Activated naive CD8-positive, alpha-beta T cell treated with anti-CD3 and anti-CD28 coated beads, Interleukin-2, amount 50 U/mL, for 24 hours (primary cell): ENCODE measurements around the gene GRIN1.

ENCODE experiments used
- ATAC-seq: fragments of 150-1000 bp; cut with Tn5 transposase; one replicate; pipeline ENCODE4 v1.10.0; 2021
- DNase-seq: peaks from one replicate; pipeline ENCODE4 v3.0.0; 2021
- H3K27ac Mint-ChIP-seq: one replicate; pipeline ENCODE4 v1.8.0; 2021; ENCODE audit warnings: mild to moderate bottlenecking, mixed read lengths
- H3K27me3 Mint-ChIP-seq: one replicate; pipeline ENCODE4 v1.8.0; 2021; ENCODE audit warnings: mixed read lengths
- H3K36me3 Mint-ChIP-seq: one replicate; pipeline ENCODE4 v1.8.0; 2021; ENCODE audit warnings: low read depth, mixed read lengths
- H3K4me1 Mint-ChIP-seq: one replicate; pipeline ENCODE4 v1.8.0; 2021; ENCODE audit warnings: mixed read lengths
- H3K4me3 Mint-ChIP-seq: one replicate; pipeline ENCODE4 v1.8.0; 2021; ENCODE audit warnings: mild to moderate bottlenecking, moderate library complexity, mixed read lengths
- H3K9me3 Mint-ChIP-seq: one replicate; pipeline ENCODE4 v1.8.0; 2021; ENCODE audit warnings: mixed read lengths

GRIN1 gene

GRCh38 chr9:137189297-137190295, 50.6 kb downstream of the GRIN1 start:
- ATAC-seq (peak; percentile 2), DNase-seq (no peak)
- Mint-ChIP-seq H3K4me1 (peaks cover 38% of the 10 kb centered on the region), H3K27ac (peak overlapping the region; percentile 91), H3K27me3 (no peaks in the 10 kb centered on the region), H3K36me3 (peaks cover 7% of the 10 kb centered on the region), H3K4me3 (peak overlapping the region; percentile 92), H3K9me3 (no peaks in the 10 kb centered on the region)

GRCh38 chr9:137190315-137190856, 51.4 kb downstream of the GRIN1 start:
- Mint-ChIP-seq H3K4me1 (peaks cover 38% of the 10 kb centered on the region), H3K36me3 (peaks cover 7% of the 10 kb centered on the region), H3K27ac (no peak overlapping the region), H3K9me3 (no peaks in the 10 kb centered on the region), H3K4me3 (peak overlapping the region; percentile 92), H3K27me3 (no peaks in the 10 kb centered on the region)
- ATAC-seq (no peak), DNase-seq (no peak)

DNA sequence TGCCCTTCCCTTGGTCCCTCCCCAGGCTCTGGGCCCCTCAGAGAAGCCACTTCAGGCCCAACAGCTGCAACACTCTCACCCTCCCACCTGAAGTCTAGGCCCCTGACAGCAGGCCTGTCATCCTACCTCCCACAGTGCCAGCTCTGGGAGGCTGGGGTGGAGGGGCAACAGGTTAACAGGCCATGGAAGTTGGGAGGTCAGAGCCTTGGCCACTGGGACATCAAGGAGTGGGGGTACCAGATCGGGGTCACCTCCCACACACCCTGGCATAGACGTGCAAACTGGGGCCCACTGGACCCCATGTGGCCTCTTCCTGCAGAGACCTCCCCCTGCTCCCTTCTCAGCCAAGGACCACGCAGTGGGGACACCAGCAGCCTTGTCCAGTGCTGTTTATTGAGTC, 52.3 kb downstream of the GRIN1 start:
- Mint-ChIP-seq H3K9me3 (no peaks in the 10 kb centered on the region), H3K36me3 (peaks cover 7% of the 10 kb centered on the region), H3K27me3 (no peaks in the 10 kb centered on the region), H3K4me1 (peaks cover 36% of the 10 kb centered on the region), H3K27ac (no peak overlapping the region), H3K4me3 (no peak overlapping the region)
- ATAC-seq (no peak), DNase-seq (no peak)

- Mint-ChIP-seq H3K4me3 (no peak overlapping the region), H3K27ac (no peak overlapping the region)
- no peak for ATAC-seq
Measured at GRCh38 chr9:137191691-137192447, 52.9 kb downstream of the GRIN1 start.

DNA sequence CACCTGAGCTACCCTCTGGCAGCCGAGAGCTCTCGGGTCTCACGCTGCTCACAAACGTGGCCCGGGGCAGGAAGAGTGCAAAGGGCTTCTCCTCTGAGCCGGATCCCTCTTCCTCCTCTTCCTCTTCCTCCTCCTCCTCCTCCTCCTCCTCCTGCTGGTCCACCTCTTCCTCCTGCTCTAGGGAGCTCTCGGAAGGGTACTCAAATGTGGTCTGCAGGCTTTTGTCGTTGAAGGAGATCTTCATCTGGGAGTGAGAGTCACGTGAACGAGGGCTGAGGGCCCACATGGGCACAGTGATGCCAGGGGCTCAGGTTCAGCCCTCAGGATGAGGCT, 53.5 kb downstream of the GRIN1 start:
- Mint-ChIP-seq H3K27me3 (no peaks in the 10 kb centered on the region), H3K27ac (no peak overlapping the region), H3K9me3 (no peaks in the 10 kb centered on the region), H3K4me3 (no peak overlapping the region), H3K36me3 (peaks cover 7% of the 10 kb centered on the region), H3K4me1 (peaks cover 25% of the 10 kb centered on the region)
- ATAC-seq (no peak), DNase-seq (no peak)

More at GRCh38 chr9:137191691-137192447, 52.9 kb downstream of the GRIN1 start:
- H3K4me1 Mint-ChIP-seq, result peaks cover 30% of the 10 kb centered on the region
- DNase-seq, result no peak
- no peaks in the 10 kb centered on the region for H3K9me3 Mint-ChIP-seq
- H3K36me3 Mint-ChIP-seq, result peaks cover 7% of the 10 kb centered on the region
- H3K27me3 Mint-ChIP-seq, result no peaks in the 10 kb centered on the region

DNA sequence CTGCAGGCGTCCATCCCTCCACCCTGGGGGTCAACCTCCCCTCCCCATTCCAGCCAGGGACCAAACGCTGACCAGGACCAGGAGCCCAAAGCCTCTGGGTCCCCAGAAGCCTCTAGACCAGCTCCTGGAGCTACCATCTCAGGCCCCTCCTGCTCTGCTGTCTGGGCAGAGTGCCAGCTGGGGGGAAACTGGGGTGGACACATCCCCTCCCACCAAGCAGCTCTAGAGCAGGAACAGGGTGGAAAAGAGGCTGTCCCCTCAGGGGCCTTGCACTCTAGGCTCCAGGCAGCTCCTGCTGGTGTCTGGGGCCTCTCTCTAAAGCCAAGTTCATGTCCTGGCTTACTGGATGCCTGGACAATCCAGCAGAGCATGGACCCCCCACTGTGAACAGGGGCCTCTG, 53.9 kb downstream of the GRIN1 start:
- DNase-seq (no peak), ATAC-seq (no peak)
- no peak overlapping the region for H3K27ac Mint-ChIP-seq
- H3K9me3 Mint-ChIP-seq, result no peaks in the 10 kb centered on the region
- H3K4me3 Mint-ChIP-seq, result no peak overlapping the region
- H3K4me1 Mint-ChIP-seq, result peaks cover 21% of the 10 kb centered on the region
- no peaks in the 10 kb centered on the region for H3K27me3 Mint-ChIP-seq
- peaks cover 7% of the 10 kb centered on the region for H3K36me3 Mint-ChIP-seq

GRCh38 chr9:137193771-137194170, 54.8 kb downstream of the GRIN1 start:
- DNase-seq (no peak), ATAC-seq (no peak)
- Mint-ChIP-seq H3K4me1 (peaks cover 19% of the 10 kb centered on the region), H3K36me3 (peaks cover 7% of the 10 kb centered on the region), H3K27ac (no peak overlapping the region), H3K9me3 (no peaks in the 10 kb centered on the region), H3K27me3 (no peaks in the 10 kb centered on the region), H3K4me3 (no peak overlapping the region)

- no peak overlapping the region for H3K4me3 Mint-ChIP-seq
- H3K9me3 Mint-ChIP-seq, result no peaks in the 10 kb centered on the region
Measured at GRCh38 chr9:137194388-137194787, 55.4 kb downstream of the GRIN1 start.

DNA sequence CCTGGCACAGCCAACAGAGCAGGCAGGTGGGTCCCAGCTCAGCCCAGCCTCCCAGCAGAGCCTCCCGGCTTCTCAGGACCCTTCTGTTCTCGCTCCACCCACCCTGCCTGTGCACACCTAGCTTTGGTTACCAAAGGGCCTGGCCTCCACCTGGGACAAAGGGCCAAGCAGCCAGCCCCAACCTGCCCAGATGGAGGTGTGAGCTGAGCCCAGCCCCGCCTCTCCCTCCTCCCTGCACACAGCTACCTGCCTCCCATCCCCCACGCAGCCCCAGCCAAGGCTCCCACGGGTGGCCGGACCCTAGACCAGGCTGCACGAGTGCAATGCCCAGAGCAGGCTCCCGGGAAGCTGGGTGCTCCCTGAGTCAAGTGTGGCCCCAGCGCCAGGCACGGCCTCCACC, 56.0 kb downstream of the GRIN1 start:
- H3K4me1 Mint-ChIP-seq, result peaks cover 11% of the 10 kb centered on the region
- ATAC-seq, result no peak
- no peak overlapping the region for H3K4me3 Mint-ChIP-seq
- DNase-seq, result no peak
- H3K36me3 Mint-ChIP-seq, result peaks cover 5% of the 10 kb centered on the region
- H3K27ac Mint-ChIP-seq, result no peak overlapping the region
- no peaks in the 10 kb centered on the region for H3K9me3 Mint-ChIP-seq
- no peaks in the 10 kb centered on the region for H3K27me3 Mint-ChIP-seq

More at GRCh38 chr9:137194388-137194787, 55.4 kb downstream of the GRIN1 start:
- peaks cover 5% of the 10 kb centered on the region for H3K36me3 Mint-ChIP-seq
- H3K27me3 Mint-ChIP-seq, result no peaks in the 10 kb centered on the region
- ATAC-seq (no peak), DNase-seq (no peak)
- no peak overlapping the region for H3K27ac Mint-ChIP-seq
- H3K4me1 Mint-ChIP-seq, result peaks cover 14% of the 10 kb centered on the region

DNA sequence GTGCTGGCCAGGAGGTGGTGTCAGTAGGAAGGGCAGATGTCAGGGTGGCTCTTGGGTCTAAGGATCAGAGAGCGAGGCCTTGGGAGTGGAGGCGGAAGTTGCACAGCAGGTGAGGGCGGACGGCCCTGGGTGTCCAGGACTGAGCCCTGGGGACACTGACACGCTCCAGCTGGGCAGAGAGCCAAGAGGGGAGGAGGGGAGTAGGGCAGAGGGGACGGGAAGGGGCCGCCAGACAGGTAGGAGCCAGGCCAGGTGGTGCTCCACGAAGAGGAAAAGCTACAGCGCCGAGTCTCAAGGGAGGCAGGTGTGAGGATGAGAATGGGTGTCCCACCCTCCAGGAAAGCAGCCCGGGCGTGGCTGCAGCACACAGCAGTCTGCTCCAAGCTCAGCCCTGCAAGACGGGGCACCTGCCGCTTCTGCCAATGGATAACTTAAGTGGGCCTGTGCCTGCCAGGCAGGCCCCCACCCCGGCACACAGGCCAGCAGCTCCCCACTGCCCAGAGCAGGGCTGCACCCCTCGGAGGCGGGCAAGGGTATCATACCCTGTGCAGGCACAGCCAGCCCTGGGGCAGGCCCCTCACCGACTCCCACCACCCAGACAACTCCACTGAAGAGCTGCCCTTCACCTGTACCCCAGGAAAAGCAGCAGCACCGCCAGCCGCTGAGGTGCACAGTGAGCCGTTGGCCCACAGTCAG, 56.7 kb downstream of the GRIN1 start:
- DNase-seq (no peak), ATAC-seq (no peak)
- Mint-ChIP-seq H3K9me3 (no peaks in the 10 kb centered on the region), H3K36me3 (peaks cover 3% of the 10 kb centered on the region), H3K4me1 (peaks cover 6% of the 10 kb centered on the region), H3K4me3 (no peak overlapping the region), H3K27ac (no peak overlapping the region), H3K27me3 (no peaks in the 10 kb centered on the region)

GRCh38 chr9:137198051-137198901, 59.3 kb downstream of the GRIN1 start:
- Mint-ChIP-seq H3K27ac (no peak overlapping the region), H3K36me3 (no peaks in the 10 kb centered on the region), H3K9me3 (no peaks in the 10 kb centered on the region), H3K27me3 (no peaks in the 10 kb centered on the region), H3K4me1 (peaks cover 17% of the 10 kb centered on the region), H3K4me3 (no peak overlapping the region)
- DNase-seq (no peak), ATAC-seq (no peak)

- Mint-ChIP-seq H3K27ac (no peak overlapping the region), H3K4me3 (no peak overlapping the region)
Measured at GRCh38 chr9:137198902-137199283, 59.9 kb downstream of the GRIN1 start.

GRCh38 chr9:137199411-137200121, 60.6 kb downstream of the GRIN1 start:
- Mint-ChIP-seq H3K27ac (no peak overlapping the region), H3K27me3 (no peaks in the 10 kb centered on the region), H3K4me1 (peaks cover 30% of the 10 kb centered on the region), H3K9me3 (no peaks in the 10 kb centered on the region), H3K36me3 (no peaks in the 10 kb centered on the region), H3K4me3 (peak overlapping the region; percentile 73)
- ATAC-seq, result no peak
- no peak for DNase-seq

More at GRCh38 chr9:137198902-137199283, 59.9 kb downstream of the GRIN1 start:
- Mint-ChIP-seq H3K4me1 (peaks cover 23% of the 10 kb centered on the region), H3K9me3 (no peaks in the 10 kb centered on the region), H3K27me3 (no peaks in the 10 kb centered on the region), H3K36me3 (no peaks in the 10 kb centered on the region)
- ATAC-seq, result no peak
- DNase-seq, result no peak
